DMS 273 treated with DMSO at 0.1 percent for 48 hours (cell line): ENCODE results near the gene COL19A1.
A peak's percentile ranks its signal among the peaks of the same experiment; 100 is the strongest.
"Not testable (repeated sequence)": the region's sequence is repeated elsewhere in the genome, so short reads cannot be mapped to it uniquely, and the experiment has no call there.

Experiments
- DNase-seq: peaks from one replicate; lab custom pipeline; 2025; lab: John Stamatoyannopoulos, UW

Gene COL19A1

DNA sequence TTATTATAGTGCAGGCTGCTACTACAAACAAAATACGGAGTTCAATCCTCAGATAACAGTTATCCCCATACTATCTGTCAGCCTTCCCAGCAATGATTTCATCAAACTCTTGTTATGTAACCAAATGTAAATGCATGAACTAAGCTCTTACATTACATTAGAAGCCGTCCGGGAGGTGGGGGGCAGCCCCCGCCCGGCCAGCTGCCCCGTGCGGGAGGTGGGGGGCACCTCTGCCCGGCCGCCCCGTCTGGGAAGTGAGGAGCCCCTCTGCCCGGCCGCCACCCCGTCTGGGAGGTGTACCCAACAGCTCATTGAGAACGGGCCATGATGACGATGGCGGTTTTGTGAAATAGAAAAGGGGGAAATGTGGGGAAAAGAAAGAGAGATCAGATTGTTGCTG lies 99.6 kb downstream of the COL19A1 start:
- not testable (repeated sequence) for DNase-seq

DNA sequence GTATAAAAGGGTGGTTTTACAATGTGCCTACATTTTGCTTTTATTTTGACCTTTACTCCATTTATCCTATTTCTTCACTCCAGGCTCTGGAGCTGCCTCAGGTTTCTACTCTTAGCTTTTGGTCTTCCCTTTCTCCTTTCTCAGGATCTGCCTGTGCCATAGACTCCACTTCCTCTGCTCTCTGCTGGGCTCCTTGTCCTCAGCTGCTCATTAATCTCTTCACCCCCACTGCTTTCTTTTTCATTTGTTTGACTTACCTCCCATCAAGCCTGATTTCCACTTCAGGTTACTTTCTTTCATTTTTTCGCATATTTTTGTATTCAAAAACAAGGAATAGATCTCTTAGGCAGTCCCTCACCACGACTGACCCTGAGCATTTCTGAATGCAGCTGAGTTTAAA lies 106.8 kb downstream of the COL19A1 start:
- no peak for DNase-seq

DNA sequence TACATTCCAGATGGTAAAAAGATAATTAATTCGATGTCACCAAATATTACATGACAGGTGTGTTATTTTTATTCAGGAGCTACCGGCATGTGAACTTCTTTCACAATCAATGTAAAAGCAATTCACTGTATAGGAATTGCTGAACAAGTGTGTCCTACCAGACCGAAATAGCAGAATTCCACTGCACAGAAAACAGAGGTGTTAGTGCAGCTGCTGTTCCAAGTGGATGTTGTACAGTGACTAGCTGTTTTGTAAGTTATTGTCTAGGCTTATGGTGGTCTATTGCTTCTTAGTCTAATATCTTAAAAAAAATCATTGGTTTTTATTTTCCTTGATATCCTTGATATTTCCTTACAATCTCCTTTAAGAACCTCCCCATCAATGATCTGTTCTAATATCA lies 107.4 kb downstream of the COL19A1 start:
- no peak for DNase-seq

DNA sequence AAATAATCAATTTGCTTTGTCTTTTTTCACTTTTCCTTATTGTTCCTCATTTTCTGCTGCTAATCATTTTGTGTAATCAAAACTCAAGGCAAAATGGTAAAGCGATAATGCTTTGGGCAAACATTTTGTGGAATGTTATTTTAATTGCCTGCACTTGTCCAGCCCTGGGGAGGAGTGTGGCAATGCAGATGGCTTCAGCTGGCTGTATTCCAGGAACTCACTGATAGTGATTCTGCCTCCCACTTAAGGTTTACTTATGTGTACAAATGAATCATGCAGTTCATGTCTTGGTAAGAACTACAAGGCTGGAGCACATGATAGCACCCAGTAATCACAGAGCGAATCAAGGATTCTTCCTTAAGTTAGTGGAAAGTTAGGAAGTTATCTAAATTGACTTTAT lies 107.8 kb downstream of the COL19A1 start:
- DNase-seq, result peak; percentile 81

DNA sequence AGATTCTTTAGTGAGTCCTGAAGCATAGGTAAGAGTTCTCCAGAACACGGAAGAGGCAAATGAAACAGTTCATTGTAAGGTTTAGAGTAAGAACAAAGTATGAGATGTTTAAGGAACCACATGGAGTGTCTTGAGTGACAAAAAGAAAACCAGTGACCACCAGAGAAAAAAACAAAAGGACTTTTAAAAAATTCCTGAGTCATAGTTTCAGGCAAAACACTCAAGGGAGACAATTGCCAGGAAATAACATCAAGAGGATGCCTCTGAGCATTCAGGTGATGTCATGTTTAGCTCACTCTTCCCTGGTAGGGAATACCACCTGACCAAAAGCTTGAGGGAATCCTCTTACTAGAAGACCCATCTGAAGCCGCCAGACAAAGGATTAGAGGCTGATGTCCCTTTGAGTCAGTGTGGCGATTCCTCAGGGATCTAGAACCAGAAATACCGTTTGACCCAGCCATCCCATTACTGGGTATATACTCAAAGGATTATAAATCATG lies 110.3 kb downstream of the COL19A1 start:
- no peak for DNase-seq

DNA sequence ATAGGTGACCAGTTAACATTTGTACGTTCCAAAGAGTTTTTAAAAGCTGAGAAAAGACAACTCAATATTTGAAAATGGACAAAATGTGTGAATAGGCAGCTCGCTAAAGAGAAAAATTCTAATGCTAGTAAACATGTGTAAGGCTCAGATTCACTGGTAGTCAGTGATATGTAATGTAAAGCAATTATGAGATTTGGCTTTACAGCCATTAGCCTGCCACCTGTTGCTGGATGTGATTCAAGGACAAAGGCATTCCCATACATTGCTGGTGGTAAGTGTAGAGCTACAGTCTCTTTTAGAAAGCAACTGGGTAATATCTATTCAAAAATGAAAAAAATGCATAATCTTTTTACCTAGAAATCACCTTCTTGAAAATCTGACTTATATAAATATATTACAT lies 114.3 kb downstream of the COL19A1 start:
- peak; percentile 44 for DNase-seq

DNA sequence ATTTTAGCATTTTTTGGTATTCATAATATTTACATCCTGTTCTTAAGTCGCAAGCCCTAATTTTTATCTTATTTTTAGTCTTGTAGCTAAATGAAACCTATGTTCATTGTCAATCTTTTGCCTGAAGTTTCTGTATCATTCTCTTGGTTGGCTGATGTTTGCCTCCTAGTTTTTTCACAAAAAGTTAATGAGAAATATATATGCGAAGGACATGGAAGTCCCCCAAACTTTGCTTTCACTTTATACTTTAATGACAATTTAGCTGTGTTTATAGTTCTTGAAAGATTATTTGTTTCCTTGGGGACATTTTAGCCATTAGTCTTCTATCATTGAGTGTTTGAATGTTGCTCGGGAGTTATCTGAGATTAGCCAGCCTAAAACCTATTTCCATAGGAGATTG lies 118.2 kb downstream of the COL19A1 start:
- no peak for DNase-seq

DNA sequence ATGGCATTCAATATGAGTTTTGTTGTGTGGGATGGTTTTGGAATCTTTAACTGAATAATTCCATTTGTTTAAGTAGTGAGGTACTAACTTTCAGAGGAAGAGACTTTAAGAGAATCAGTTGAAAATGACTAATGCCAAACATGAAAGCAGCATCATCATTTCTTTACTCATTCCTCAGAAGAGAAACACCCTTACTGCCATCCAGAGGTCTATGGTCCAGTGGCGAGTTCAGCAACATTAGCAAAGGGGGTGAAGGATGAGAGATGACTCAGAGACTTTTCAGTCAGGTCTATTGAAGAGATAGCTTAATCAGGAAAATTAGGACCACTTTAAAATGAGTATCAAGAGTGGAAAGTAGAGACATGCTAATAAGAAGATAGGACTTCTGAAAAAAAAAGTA lies 118.8 kb downstream of the COL19A1 start:
- DNase-seq, result no peak

DNA sequence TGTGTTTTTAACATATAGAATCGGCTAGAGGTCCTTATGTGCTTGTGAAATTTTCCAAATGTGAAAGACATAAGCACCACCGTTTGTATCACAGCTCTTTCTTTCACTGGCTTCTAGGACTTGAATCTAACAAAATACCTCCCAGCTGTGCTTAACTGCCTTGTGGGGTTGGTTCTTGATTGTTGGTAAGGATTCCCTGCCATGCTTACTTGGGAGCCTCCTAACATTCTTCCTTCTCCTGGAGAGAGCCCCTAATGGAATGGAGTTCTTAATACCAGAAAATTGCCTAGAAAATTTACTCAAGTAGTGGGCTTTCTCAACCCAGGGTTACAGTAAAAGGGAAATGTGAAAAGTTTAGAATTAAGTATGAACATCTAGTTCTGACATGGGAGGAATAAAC lies 121.2 kb downstream of the COL19A1 start:
- no peak for DNase-seq

DNA sequence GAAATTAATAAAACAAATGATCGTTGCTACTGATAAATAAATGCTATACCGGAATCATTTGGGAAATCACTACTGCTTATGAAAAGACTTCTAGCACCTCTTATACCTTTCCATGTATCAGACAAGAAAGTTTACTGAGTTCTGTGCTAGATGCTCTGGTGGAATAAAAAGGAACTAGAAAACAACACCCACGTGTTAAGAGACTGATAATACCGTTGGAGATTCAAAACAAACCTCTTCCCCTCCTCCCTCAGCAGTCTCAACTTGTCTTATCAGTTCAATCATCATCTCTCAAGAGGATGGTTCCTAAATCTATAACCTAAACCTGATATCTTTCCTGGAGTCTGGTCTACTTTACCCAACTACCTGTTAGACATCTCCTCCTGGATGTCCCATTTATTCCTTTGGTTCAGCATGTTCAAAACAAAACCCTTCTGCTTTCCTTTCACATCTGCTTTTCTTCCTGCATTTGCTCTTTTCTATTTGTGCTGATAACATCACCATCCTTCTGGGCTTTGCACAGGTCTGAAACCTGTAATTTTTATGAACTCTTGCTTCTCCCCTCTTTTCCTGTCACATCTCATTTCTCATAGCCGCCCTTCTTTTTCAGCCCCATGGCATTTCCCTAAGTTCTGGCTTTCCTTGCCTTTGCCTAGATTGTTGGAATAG lies 122.2 kb downstream of the COL19A1 start:
- no peak for DNase-seq

DNA sequence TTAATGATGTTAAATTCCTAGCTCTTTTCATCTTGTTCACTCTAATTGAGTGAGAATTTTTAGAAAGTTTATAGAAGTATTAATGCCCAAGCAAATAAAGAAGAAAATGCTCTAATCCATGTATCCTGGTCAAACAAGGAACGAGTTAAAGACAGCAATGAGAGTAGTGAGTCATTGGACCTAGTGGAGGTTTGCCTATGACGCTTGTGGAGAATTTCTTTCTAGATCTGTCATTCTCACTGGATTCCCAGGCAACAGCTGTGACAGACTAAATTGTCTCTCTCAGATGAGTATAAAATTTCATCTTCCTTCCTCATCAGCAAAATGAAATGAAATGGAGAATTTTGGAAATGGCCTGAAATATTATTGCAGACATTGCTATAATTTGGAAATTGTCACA lies 127.9 kb downstream of the COL19A1 start:
- DNase-seq, result no peak

DNA sequence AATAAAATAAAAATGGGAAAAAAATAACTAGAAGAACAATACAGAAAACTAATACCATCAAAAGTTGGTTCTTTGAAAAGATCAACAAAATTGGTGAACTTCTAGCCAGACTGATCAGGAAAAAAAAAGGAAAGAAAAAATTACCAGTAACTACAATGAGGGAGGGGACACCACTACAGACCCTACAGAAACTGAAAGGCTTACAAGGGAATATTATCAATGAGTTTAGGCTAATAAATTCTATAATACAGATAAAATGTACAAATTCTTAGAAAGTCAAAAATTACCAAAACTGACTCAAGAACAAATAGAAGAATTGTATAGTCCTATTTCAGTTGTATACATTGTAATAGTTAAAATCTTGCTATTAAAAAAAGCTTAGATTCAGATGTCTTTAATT lies 141.8 kb downstream of the COL19A1 start:
- DNase-seq, result no peak

DNA sequence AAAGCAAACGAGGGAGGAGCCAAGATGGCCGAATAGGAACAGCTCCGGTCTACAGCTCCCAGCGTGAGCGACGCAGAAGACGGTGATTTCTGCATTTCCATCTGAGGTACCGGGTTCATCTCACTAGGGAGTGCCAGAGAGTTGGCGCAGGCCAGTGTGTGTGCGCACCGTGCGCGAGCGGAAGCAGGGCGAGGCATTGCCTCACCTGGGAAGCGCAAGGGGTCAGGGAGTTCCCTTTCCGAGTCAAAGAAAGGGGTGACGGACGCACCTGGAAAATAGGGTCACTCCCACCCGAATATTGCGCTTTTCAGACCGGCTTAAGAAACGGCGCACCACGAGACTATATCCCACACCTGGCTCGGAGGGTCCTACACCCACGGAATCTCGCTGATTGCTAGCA lies 144.0 kb downstream of the COL19A1 start:
- not testable (repeated sequence) for DNase-seq

DNA sequence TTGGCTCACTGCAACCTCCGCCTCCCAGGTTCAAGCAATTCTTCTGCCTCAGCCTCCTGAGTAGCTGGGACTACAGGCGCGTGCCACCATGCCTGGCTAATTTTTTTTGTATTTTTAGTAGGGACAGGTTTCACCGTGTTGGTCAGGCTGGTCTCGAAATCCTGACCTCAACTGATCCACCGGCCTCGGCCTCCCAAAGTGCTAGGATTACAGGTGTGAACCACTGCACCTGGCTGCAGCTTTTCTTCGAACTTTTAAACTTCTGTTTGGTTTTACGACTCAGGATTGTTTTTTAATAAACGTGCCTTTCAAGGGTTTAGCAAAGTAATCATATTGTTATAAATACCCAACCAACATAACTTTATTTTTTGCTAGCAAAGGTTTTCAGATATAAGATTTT lies 156.8 kb downstream of the COL19A1 start:
- DNase-seq, result not testable (repeated sequence)

DNA sequence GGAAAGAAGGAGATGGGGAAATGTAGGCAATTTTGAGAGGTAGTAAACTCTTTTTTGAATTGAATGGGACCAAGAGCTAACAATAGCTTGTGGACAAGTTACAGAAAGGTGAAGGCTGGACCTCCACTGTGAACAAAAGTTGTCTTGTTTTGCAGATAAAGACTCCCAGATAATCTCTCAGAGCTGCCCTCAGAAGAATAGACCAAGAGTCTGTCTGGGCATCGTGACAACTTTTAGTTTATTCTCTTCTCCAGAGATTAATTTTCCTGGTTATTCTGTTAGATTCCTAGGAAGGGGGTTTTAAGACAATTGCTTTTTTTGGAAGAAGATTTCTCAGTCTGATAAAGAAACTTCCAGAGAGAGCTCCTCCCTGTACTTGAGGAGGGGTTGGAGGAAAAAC lies 161.9 kb downstream of the COL19A1 start:
- DNase-seq, result no peak

DNA sequence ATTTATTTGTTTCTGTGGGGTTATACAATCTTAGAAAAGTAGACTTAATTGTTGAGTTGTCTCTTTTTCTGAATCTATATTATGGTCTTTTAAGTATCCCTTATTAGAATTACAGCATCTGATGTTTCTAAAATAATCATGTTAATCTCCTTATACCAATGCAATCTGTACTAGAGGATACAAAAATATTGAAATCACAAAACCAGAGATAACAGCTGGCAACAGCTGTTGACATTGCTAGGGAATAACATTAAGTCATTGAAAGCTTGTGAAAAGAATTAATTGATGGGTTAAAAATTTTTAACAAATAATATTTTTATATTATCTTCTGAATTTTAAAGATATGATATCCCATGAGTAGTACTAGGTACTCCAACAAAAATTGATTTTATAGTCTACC lies 162.6 kb downstream of the COL19A1 start:
- no peak for DNase-seq

DNA sequence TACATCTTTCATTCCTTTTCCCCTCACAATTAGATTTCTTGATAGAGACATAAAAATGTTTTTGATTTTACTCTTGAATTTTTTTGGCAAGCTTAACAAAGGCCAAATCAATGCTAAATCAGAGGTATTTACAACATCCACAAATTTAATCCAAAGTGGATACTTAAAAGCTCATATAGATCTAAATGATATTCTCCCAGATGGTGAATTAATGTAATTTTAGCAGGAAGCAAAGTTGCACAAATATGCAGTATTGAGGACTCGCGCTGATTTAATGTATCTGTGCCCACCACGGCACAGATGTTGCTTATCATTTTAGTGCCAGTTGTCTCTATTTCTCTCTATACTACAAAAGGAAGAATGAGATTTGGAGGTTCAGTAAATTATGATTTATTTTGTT lies 167.4 kb downstream of the COL19A1 start:
- no peak for DNase-seq

DNA sequence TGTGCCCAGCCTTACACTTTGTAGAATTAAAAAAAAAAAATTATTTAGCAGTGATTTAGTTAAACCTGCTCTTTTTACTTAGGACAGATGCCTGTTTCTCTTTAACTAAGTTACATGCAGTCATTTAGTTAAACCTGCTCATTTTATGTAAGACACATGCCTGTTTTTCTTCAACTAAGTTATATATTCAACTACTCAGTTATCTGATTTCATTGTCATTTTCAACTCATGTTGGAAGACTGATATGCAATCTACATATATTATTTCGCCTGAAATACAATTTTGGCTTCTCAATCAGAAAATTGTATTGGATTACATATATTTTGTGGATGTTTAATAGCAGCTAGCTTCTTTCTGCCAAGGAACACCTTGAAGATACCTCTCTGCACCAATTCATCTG lies 171.1 kb downstream of the COL19A1 start:
- no peak for DNase-seq

DNA sequence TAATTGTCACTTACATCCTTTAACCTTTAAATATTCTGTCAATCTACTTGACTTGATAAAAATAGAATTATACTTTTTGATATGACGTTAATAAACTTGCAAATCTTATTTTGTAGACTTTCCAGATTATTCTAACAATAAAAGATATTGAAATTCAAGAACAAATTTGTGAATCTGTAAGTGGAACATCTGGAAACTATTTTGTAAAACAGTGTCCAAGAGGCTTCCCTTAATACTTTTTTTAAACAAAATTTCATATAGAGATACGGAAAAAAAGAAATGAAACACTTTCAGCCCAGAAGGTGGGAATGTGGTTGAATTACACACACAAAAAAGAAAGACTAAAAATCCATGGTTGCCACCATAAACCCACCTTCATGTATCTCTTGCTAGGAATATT lies 174.4 kb downstream of the COL19A1 start:
- no peak for DNase-seq

DNA sequence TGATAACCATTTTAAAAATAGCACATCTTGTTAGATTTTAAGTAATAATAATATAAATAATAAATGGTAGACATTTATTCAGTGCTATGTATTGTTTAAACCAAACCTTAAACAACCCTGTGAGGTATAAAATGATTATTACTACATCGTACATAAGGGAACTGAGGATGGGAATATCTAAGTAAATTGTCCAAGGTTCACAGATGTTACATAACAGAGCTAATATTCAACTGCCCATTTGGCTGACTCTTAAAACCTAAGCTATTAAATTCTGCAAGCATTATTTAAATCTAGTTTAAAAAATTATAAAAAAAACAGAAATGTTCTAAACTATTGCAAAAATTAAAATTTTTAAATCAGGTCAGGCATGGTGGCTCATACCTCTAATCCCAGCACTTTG lies 175.1 kb downstream of the COL19A1 start:
- no peak for DNase-seq

DNA sequence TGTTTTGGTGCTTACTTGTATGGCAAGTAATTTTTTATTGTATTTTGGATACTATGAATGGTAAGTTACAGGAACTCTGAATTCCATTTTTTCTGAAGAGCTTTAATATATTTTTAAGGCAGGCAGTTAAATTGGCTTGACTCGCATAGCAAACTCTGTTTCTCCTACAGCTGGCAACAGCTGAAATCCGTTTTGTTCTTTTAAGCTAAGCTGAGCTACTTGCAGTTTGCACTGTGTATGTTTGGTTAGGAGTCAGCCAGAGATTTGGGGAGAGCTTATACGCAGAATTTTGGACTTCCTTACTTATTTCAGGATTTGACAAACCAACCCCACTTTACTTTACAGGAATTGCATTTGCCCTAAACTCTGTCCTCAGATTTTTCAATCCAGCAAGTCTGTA lies 179.1 kb downstream of the COL19A1 start:
- no peak for DNase-seq

DNA sequence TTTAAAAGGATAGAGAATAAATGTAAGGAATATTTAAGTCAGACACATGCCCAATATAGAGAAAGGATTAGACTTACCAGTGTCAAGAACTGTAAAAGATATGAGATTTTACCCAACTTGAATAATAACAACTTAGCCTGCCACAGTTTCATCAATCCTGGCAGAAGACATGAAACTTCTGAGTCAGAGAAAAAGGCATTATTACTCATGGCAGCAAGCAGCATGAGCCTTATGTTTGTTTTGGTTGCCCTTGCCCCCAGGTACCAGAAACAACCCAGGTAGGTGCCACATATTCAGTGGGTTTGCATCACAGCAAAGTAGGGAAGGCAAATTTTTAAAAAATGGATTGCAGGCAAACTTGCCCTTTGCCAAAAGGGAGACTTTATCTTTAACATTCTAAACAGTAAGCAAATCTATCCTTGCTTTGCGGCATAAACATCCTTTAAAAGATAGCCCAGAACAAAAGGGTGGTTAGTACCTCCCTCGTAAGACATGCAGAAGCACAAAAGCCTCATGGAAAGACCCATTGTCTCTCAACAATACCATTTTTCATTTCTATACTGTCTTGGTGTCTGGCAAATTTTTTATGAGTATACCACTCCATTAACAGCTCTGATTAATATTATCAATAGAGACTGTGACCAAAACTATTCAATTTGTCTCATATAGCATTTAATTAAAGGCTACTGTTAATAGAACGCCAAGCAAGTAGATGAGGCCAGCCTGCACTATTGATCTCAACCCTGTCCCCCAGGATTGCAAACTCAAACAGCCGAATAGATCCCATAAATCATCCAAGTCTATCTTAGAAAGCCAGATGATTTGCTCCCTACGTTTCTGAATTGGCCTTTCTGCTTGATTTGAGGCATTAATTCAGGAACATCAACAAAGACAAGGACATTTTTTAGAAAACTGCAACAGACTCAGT lies 185.1 kb downstream of the COL19A1 start:
- no peak for DNase-seq

DNA sequence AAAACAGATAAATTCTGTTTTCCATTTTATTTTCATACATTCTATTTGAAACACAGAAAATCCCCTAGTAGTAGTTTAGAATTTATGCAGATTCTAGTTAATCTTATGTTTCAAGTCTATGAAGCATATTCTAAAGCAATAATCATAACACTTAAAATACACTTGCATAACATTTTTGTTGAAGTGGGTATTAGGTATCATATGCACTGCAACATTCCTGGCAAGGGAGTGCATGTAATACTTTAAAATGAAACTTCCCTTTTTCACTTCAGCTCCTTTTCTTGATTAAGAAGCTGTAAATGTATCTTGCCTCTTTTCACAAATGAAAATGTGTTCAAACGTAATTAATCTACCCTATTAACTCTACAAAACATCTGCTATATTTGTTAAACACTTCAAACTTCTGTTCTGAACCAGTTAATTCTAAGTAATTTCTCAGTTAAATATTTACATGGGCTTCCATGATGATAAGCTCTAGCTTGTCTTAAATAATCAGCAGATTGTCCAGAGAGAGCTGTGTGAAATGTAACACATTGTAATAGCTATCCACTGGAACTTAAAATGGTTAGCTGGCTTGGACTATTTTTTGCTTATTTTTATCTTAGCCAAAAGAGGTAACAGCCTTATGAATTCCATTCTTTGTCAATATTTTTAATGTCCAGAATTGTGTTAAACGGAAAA lies 192.8 kb downstream of the COL19A1 start:
- no peak for DNase-seq
